Activated naive CD4-positive, alpha-beta T cell treated with anti-CD3 and anti-CD28 coated beads, Interleukin-2, amount 10 ng/mL, durations not matched to agents 7 days and 5 days (primary cell): ENCODE results near the gene CNOT3.
"Not testable (repeated sequence)": the region's sequence is repeated elsewhere in the genome, so short reads cannot be mapped to it uniquely, and the experiment has no call there.

ENCODE experiments used
- CTCF ChIA-PET: fragments of 350-600 bp; sonication (Branson Sonifier 250); formaldehyde crosslinking; loops from one replicate; lab custom pipeline; 2021; ENCODE audit warnings: antibody characterized with exemption; lab: Charles Lee
- DNase-seq: peaks from one replicate; pipeline ENCODE4 v3.0.0-alpha.2; 2020
- H3K27ac Mint-ChIP-seq: one replicate; pipeline ENCODE4 v1.8.0; 2021; ENCODE audit warnings: mild to moderate bottlenecking, moderate library complexity, mixed read lengths
- H3K27me3 Mint-ChIP-seq: one replicate; pipeline ENCODE4 v1.8.0; 2021; ENCODE audit warnings: mild to moderate bottlenecking, mixed read lengths
- H3K36me3 Mint-ChIP-seq: one replicate; pipeline ENCODE4 v1.8.0; 2021; ENCODE audit warnings: mixed read lengths
- H3K4me1 Mint-ChIP-seq: one replicate; pipeline ENCODE4 v1.8.0; 2021; ENCODE audit warnings: mixed read lengths
- H3K4me3 Mint-ChIP-seq: one replicate; pipeline ENCODE4 v1.8.0; 2021; ENCODE audit warnings: mild to moderate bottlenecking, moderate library complexity, mixed read lengths
- H3K9me3 Mint-ChIP-seq: one replicate; pipeline ENCODE4 v1.8.0; 2021; ENCODE audit warnings: mixed read lengths

CNOT3 gene

DNA sequence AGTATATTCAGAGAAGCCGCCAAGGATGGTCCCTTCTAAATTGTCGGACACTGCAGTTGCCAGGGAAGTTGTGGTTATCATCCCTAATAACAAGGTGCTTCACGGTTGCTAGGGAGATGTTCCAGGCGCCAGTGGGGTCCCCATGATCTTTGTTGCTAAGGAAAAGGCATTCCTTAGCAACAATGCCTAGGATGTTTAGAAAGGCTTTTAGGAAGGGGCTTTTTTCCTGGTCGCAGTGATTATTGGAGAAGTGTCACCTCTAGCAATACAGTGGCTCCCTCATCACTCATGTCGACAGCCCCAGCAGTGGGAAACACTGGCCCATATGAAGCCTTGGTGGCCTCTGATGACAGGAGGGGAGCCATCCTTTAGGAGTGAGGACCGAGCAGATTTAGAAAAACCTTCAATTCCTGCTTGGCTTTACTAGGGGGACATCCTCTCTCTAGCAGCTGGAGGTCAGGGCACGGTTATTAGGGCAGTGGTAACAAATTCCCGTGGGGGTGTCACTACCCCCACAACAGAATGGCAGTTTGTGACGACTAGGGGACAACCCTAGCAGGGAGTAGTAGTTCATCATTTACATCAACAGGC, 41.8 kb downstream of the CNOT3 start:
- CTCF ChIA-PET: interaction anchor here (1.5 kb wide), 1 partner anchor 53 kb away, joined by 4 read pairs; no protein-coding TSS in a partner anchor

DNA sequence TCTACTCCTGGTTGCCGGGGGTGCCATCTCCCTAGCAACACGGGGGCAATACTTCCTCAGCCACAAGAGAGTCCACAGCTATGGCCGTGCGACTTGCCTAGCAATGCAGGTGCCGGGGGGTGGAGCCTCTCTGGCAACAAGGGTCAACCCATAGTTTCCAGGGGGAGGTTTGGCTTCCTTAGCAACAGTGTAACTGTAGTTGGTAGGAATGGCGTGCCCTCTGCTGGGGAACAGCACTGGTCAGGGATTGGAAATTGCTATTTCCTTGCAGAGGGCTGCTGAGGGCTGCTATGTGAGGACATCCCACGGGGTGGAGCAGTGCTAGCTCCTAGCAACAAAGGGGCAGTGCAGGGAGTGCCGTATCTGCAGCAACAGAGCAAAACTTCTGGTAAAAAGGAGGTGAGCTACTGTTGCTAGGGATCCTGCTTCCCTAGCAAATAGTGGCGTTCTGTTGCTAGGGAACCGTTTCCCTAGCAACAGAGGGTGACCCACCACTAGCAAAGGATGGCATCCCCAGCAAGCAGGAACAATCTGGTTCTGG, 42.4 kb downstream of the CNOT3 start:
- Mint-ChIP-seq H3K4me3 (no peak overlapping the region), H3K4me1 (no peaks in the 10 kb centered on the region), H3K27me3 (no peaks in the 10 kb centered on the region), H3K27ac (no peak overlapping the region), H3K9me3 (no peaks in the 10 kb centered on the region), H3K36me3 (peaks cover 8% of the 10 kb centered on the region)
- DNase-seq: no peak
- CTCF ChIA-PET: interaction anchor here (0.9 to 1.5 kb wide), 2 partner anchors 10 to 52 kb away, joined by 3 to 4 read pairs; partner anchors contain the start of gene MBOAT7

More for the DNA sequence above, 41.8 kb downstream of the CNOT3 start:
- H3K4me3 Mint-ChIP-seq: no peak overlapping the region
- no peak overlapping the region for H3K27ac Mint-ChIP-seq
- no peak for DNase-seq
- H3K27me3 Mint-ChIP-seq: no peaks in the 10 kb centered on the region
- H3K36me3 Mint-ChIP-seq: peaks cover 8% of the 10 kb centered on the region
- H3K9me3 Mint-ChIP-seq: no peaks in the 10 kb centered on the region
- H3K4me1 Mint-ChIP-seq: no peaks in the 10 kb centered on the region

DNA sequence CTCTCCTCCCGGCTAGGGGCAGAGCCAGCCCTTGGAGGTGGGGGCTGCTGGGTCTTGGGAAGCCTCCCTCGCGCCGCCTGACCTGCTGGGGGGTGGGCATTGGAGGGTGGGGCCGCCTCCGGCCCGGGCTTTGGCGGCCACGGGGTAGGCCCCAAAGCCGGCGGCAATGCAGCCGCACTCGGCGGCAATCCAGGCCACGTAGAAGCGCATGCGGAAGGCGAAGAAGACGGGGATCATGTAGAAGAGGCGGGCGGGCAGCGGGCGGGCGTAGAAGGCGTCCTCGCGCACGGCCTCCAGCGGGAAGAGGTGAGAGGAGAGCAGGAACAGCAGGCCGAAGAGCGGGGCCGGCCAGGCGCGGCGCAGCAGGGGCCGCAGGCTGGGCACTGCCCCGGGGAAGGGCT, 43.1 kb downstream of the CNOT3 start:
- H3K27me3 Mint-ChIP-seq: no peaks in the 10 kb centered on the region
- H3K4me1 Mint-ChIP-seq: no peaks in the 10 kb centered on the region

DNA sequence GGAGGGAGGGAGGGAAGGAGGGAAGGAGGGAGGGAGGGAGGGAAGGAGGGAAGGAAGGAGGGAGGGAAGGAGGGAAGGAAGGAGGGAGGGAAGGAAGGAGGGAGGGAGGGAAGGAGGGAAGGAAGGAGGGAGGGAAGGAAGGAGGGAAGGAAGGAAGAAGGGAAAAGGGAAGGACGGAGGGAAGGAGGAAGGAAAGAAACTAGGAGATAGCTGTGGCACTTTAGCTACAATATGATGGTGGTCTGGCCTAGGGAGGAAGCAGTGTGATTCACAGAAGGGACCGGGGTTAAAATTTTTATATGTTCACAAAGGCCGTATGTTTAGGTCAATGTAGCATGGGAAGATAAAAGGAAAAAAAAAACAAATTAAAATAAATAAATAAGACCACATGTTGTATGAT, 44.3 kb downstream of the CNOT3 start:
- H3K4me3 Mint-ChIP-seq, H3K9me3 Mint-ChIP-seq, H3K27ac Mint-ChIP-seq, DNase-seq, CTCF ChIA-PET, H3K4me1 Mint-ChIP-seq, H3K27me3 Mint-ChIP-seq: not testable (repeated sequence)
- H3K36me3 Mint-ChIP-seq: peaks cover 12% of the 10 kb centered on the region

More for the DNA sequence above, 43.1 kb downstream of the CNOT3 start:
- no peak overlapping the region for H3K4me3 Mint-ChIP-seq
- CTCF ChIA-PET: interaction anchor here (0.9 kb wide), 1 partner anchor 9 kb away, joined by 3 read pairs; the partner anchor contains the start of gene MBOAT7
- DNase-seq: no peak
- no peaks in the 10 kb centered on the region for H3K9me3 Mint-ChIP-seq
- no peak overlapping the region for H3K27ac Mint-ChIP-seq
- peaks cover 10% of the 10 kb centered on the region for H3K36me3 Mint-ChIP-seq

DNA sequence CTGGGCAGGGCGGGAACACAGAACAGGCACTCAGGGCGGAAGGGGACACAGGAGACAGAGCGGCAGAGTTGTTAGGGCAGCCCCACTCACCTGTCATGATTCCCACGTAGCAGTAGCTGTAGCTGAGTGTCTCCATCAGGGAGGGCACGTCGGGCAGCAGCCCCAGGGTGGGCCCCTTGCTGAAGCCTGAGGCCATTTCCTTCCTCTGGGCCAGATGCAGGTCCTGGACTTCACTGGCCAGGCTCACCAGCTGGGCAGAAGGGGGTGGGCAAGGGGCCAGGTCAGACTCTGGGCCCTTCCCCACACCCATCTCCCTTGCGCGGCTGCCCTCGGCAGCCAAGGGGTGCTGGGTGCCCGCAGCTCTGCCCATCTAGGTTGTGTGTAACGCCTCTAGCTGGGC, 45.9 kb downstream of the CNOT3 start:
- no peak overlapping the region for H3K27ac Mint-ChIP-seq
- no peaks in the 10 kb centered on the region for H3K9me3 Mint-ChIP-seq
- peaks cover 22% of the 10 kb centered on the region for H3K4me1 Mint-ChIP-seq
- no peak overlapping the region for H3K4me3 Mint-ChIP-seq
- H3K36me3 Mint-ChIP-seq: peaks cover 11% of the 10 kb centered on the region
- DNase-seq: no peak
- CTCF ChIA-PET: interaction anchor here (2.1 kb wide), 1 partner anchor 82 kb away, joined by 4 read pairs; no protein-coding TSS in a partner anchor
- no peaks in the 10 kb centered on the region for H3K27me3 Mint-ChIP-seq

DNA sequence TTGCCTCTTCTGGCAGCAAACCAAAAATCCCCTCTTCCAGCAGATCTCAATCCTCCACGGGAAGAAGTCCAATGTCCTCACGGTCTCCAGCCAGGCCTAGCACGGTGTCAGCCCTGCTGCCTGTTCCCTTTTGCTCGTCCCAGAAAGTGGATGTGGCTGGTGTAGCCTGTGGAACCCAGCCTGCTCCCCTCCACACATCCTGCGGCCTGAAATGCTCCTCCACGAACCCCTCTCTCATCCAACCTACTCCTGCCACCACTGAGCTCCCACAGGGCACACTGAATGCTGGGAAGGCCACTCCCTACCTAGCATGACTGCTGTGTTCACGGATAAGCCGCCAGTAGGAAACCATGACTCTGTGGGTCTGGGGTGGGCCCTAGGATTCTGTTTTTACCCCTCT, 48.8 kb downstream of the CNOT3 start:
- Mint-ChIP-seq H3K4me1 (peaks cover 27% of the 10 kb centered on the region), H3K9me3 (no peaks in the 10 kb centered on the region), H3K27me3 (no peaks in the 10 kb centered on the region), H3K27ac (no peak overlapping the region), H3K4me3 (no peak overlapping the region), H3K36me3 (peaks cover 9% of the 10 kb centered on the region)
- no peak for DNase-seq
- CTCF ChIA-PET: no interaction called here

DNA sequence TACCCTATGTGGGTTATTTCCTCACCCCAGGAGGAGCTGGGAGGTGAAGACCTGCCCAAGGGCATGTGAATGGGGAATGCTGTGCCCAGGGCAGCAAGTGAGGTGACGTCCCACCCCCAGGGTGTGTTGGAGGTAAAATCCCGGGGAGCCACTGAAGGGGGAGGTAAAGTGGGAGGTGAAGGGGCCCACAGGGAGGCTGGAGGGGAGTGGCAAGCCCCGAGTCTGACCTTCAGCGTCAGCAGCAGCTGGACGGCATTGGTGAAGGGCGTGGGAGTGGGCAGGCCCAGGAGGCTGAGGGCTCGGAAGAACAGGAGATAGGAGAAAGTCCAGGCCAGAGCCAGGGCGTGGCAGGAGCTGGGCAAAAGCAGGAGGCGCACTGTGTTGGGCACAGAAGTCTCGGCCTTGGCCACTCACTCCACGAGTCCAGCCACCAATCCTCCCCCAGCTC, 49.4 kb downstream of the CNOT3 start:
- CTCF ChIA-PET: no interaction called here
- H3K27me3 Mint-ChIP-seq: no peaks in the 10 kb centered on the region
- no peak for DNase-seq
- peak overlapping the region; percentile 89 for H3K4me3 Mint-ChIP-seq
- no peaks in the 10 kb centered on the region for H3K9me3 Mint-ChIP-seq
- H3K27ac Mint-ChIP-seq: peak overlapping the region; percentile 73
- peaks cover 32% of the 10 kb centered on the region for H3K4me1 Mint-ChIP-seq
- peaks cover 12% of the 10 kb centered on the region for H3K36me3 Mint-ChIP-seq

DNA sequence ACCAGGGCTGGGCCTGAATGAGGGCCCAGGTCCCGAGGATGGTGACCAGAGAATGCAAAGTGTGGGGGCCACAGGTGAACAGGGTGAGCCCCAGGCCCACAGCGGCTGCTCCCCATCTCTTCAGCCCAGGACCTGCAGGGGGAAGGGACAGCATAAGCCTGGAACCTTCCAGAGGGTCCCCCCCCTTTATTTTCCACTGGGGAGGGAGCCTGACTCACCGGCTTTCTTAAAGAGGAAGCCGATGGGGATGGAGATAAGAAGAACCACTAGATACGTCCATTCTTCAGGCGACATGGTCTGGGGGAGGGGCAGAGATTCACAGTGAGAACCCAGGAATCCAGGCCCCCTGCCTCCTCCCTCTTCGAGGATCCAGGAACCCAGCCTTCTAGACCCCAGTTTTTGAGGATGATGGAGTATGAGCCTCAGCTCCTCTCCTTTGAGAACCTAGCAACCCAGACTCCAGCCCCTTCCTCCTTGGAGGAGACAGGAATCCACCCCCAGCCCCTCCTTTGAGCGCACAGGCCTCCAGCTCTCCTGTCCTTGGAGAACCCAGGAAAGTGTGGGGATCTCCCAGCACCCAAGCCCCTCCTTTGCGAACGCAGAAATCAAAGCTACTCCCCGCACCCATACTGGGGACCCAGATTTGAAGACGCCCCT, 50.8 kb downstream of the CNOT3 start:
- Mint-ChIP-seq H3K4me3 (peak overlapping the region; percentile 89), H3K4me1 (peaks cover 43% of the 10 kb centered on the region), H3K27me3 (no peaks in the 10 kb centered on the region), H3K36me3 (peaks cover 16% of the 10 kb centered on the region), H3K27ac (peak overlapping the region; percentile 96), H3K9me3 (no peaks in the 10 kb centered on the region)
- peak; percentile 70 for DNase-seq
- CTCF ChIA-PET: interaction anchor here (0.7 to 2.5 kb wide), 4 partner anchors 10 to 43 kb away, joined by 3 to 10 read pairs (median 4); no protein-coding TSS in a partner anchor

DNA sequence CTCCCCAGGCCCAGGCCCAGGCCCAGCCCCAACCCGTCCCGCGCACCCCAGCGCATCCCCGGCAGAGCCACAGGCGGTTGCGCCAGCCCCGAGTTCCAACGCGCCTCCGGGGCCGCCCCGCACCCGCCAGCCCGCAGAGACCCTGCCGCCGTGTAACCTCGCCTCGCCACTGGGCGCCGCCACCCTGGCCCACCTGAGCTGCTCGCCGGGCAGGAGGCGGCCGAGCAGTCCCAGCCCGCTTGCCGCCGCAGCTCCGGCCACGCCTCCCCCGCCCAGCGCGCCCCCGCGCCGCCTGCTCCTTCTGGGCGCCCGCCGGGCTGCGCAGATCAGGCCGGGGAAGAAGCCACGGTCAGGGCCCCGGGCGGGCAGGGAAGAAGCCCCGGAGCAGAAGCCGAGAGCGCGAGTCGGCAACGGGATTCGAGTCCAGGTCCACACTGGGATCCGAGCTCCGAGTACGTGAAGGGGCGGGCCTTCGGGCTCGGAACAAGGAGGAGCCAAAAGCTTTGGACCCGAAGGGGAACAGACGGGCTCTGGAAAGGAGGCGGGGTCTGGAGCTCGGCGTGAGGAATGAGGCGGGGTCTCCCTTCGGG, 51.7 kb downstream of the CNOT3 start, which contains the start of gene MBOAT7:
Gene MBOAT7 (minus strand): TSS at position 436 of the 590 bp plus-strand sequence. CDS start 1,072 bp downstream, outside the sequence.
- H3K36me3 Mint-ChIP-seq: peaks cover 17% of the 10 kb centered on the region
- H3K27ac Mint-ChIP-seq: peak within 1 kb of the TSS; percentile 96
- peaks cover 44% of the 10 kb centered on the region for H3K4me1 Mint-ChIP-seq
- H3K9me3 Mint-ChIP-seq: no peaks in the 10 kb centered on the region
- DNase-seq: no peak
- H3K27me3 Mint-ChIP-seq: no peaks in the 10 kb centered on the region
- CTCF ChIA-PET: interaction anchor here (0.7 to 2.5 kb wide), 5 partner anchors 9 to 38 kb away, joined by 3 to 10 read pairs (median 4); partner anchors contain the start of gene LENG1
- peak within 1 kb of the TSS; percentile 89 for H3K4me3 Mint-ChIP-seq

DNA sequence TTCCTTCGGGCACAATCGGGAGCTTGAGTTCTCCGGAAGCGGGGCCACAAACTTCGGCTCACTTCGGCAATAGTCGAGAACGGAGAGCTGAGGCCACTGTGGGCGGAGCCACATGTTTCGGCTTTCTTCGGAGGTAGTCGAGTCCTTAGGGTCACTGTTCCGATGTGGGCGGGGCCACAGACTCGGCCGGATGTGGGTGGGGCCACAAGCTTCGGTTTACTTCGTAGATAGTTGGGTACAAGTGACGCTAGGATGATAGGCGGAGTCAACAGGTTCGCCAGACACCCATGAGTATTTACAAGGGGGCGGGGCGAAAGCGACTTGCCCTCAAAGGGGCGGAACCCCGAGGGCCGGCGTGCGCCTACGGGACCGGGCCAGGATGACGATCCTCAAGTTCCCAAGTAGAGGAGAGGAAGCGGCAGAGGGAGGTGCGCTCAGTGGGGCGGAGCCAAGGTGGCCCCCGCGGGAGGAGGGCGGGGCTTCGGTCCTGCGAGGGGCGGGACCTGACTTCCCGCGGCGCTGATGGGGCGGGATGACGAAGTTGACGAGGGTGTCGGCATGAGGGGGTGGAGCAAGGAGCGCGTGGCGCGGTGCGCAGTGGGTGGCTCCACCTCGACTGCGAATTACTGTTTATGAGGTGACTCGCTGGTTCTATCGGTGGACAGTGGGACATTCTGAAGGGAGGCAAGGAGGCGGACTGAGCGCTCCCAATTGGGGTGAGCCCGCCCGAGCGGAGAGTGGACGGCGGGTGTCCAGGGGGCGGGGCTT, 52.4 kb downstream of the CNOT3 start:
- Mint-ChIP-seq H3K9me3 (no peaks in the 10 kb centered on the region), H3K4me1 (peaks cover 45% of the 10 kb centered on the region), H3K27ac (peak overlapping the region; percentile 96), H3K36me3 (peaks cover 19% of the 10 kb centered on the region), H3K27me3 (no peaks in the 10 kb centered on the region), H3K4me3 (peak overlapping the region; percentile 89)
- CTCF ChIA-PET: interaction anchor here (0.7 to 2.5 kb wide), 5 partner anchors 9 to 37 kb away, joined by 3 to 10 read pairs (median 4); partner anchors contain the start of gene LENG1
- DNase-seq: peak; percentile 100

DNA sequence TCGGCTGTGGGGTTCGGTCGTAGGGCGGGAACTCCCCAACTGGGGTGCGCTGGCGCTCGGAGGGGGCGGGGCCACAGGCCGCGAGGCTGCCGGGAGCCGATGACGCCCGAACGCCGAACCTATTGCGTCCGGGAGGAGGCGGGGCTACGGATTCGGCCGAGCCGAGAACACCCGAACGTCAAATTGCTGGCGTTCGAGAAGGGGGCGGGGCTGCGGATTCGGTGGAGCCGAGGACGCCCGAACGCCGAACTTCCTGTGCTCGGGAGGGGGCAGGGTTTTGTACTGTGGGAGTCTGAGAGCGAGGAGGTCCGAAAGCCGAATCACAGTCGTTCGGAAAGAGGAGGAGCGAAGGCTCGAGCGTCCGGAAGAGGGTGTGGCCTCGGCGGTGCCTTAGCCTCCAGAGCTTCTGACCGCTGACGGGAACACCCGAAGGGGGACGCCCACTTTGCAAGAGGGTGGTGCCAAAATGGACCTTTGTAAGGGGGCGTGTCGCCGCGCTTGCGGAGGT, 53.0 kb downstream of the CNOT3 start:
- no peaks in the 10 kb centered on the region for H3K27me3 Mint-ChIP-seq
- no peaks in the 10 kb centered on the region for H3K9me3 Mint-ChIP-seq
- peak overlapping the region; percentile 89 for H3K4me3 Mint-ChIP-seq
- H3K27ac Mint-ChIP-seq: peak overlapping the region; percentile 96
- H3K36me3 Mint-ChIP-seq: peaks cover 20% of the 10 kb centered on the region
- DNase-seq: peak; percentile 100
- peaks cover 46% of the 10 kb centered on the region for H3K4me1 Mint-ChIP-seq
- CTCF ChIA-PET: no interaction called here

DNA sequence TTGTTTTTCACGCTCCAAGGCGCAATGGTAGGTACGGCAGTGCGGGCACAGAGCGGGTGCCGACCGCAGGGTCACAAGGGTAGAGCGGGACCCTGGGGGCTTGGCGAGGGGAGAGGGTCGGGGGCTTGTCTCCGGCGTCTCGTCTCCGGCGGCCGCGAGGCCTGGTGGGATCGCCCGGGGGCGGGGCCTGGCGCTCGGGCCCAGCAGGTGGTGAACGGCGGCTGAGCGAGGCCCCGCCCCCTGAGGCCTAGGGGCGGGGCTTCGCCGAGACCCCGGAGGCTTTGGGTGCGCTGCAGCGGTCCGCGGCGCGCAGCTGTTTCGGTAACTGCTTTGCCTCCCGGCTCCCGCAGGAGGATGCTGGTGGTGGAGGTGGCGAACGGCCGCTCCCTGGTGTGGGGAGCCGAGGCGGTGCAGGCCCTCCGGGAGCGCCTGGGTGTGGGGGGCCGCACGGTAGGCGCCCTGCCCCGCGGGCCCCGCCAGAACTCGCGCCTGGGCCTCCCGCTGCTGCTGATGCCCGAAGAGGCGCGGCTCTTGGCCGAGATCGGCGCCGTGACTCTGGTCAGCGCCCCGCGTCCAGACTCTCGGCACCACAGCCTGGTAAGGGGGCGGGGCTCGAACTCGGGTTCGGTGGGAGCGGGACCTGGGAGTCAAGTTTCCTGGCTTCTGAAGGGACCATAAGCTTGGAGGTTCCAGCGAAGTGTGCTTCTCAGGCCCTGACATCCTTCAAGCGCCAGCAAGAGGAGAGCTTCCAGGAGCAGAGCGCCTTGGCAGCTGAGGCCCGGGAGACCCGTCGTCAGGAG, 53.6 kb downstream of the CNOT3 start, which contains the start of gene TSEN34:
Gene TSEN34 (plus strand): TSS at position 298 of the 800 bp plus-strand sequence. CDS start 57 bp downstream, at position 355.
- CTCF ChIA-PET: interaction anchor here (1.2 kb wide), 1 partner anchor 74 kb away, joined by 3 read pairs; no protein-coding TSS in a partner anchor
- H3K27me3 Mint-ChIP-seq: no peaks in the 10 kb centered on the region
- peak within 1 kb of the TSS; percentile 96 for H3K27ac Mint-ChIP-seq
- peaks cover 44% of the 10 kb centered on the region for H3K4me1 Mint-ChIP-seq
- DNase-seq: peak; percentile 89
- H3K9me3 Mint-ChIP-seq: no peaks in the 10 kb centered on the region
- peaks cover 21% of the 10 kb centered on the region for H3K36me3 Mint-ChIP-seq
- H3K4me3 Mint-ChIP-seq: peak within 1 kb of the TSS; percentile 89
